Liver (tissue), 9 donors: ENCODE results near the gene ACADS. TPM values are rescaled to one million over a fixed set of nuclear protein-coding genes. Genes with fewer than 3 reads are reported as not detected.

Source experiments
- DNase-seq: peaks from one replicate; pipeline ENCODE4 v3.0.0-alpha.2; 2017; ENCODE audit warnings: low spot score
- H3K27ac ChIP-seq, 2 donors: one replicate each; pipeline ENCODE4 v1.7.0; 2013; ENCODE audit warnings: inconsistent platforms in 2 of 2, low read length in 2 of 2, control low read depth in 1 of 2, low read depth in 1 of 2, mild to moderate bottlenecking in 1 of 2
- H3K27me3 ChIP-seq, 4 donors: one replicate each; pipeline versions ENCODE4 v1.6.1 to v1.7.0; 2013; ENCODE audit warnings: low read length in 3 of 4, inconsistent platforms in 1 of 4, mild to moderate bottlenecking in 1 of 4, moderate library complexity in 1 of 4; ENCODE audit not compliant: control insufficient read depth in 4 of 4, insufficient read depth in 4 of 4
- H3K36me3 ChIP-seq, 4 donors: one replicate each; pipeline versions ENCODE4 v1.6.1 to v1.7.0; 2013; ENCODE audit warnings: low read length in 3 of 4, mild to moderate bottlenecking in 3 of 4, low read depth in 1 of 4, moderate library complexity in 1 of 4; ENCODE audit not compliant: control insufficient read depth in 4 of 4, insufficient read depth in 3 of 4
- H3K4me1 ChIP-seq, 4 donors: one replicate each; pipeline versions ENCODE4 v1.6.1 to v1.7.0; 2013; ENCODE audit warnings: low read length in 3 of 4, mild to moderate bottlenecking in 3 of 4, moderate library complexity in 1 of 4; ENCODE audit not compliant: control insufficient read depth in 4 of 4, insufficient read depth in 4 of 4
- H3K4me3 ChIP-seq, 3 donors: one replicate each; pipeline versions ENCODE4 v1.6.1 to v1.7.0; 2013; ENCODE audit warnings: low read length in 3 of 3, control low read depth in 1 of 3, low read depth in 1 of 3, mild to moderate bottlenecking in 1 of 3
- H3K9ac ChIP-seq, 2 donors: one replicate each; pipeline ENCODE4 v1.7.0; 2013; ENCODE audit warnings: low read length in 2 of 2, mild to moderate bottlenecking in 2 of 2, moderate library complexity in 2 of 2, control low read depth in 1 of 2, low read depth in 1 of 2
- H3K9me3 ChIP-seq, 4 donors: one replicate each; pipeline versions ENCODE4 v1.6.1 to v1.7.0; 2013; ENCODE audit warnings: low read length in 3 of 4; ENCODE audit not compliant: control insufficient read depth in 4 of 4
- CTCF ChIP-seq: fragments of 150-350 bp; IDR thresholded peaks from 2 replicates; pipeline ENCODE4 v1.5.1; 2017; ENCODE audit warnings: improper control_type of control experiment, low read depth, low read length; ENCODE audit not compliant: missing input control
- EGR1 ChIP-seq, 2 donors: IDR thresholded peaks; 2 replicates each; pipeline ENCODE4 v1.6.1; 2016 to 2018; ENCODE audit warnings: antibody characterized with exemption in 2 of 2, low read depth in 2 of 2
- FOXA1 ChIP-seq: IDR thresholded peaks from 2 replicates; pipeline ENCODE4 v1.6.1; 2016; ENCODE audit warnings: antibody characterized with exemption
- FOXA2 ChIP-seq: IDR thresholded peaks from 2 replicates; pipeline ENCODE4 v1.6.1; 2016; ENCODE audit warnings: antibody characterized with exemption
- GABPA ChIP-seq, 2 donors: IDR thresholded peaks in 1 of 2; conservative IDR thresholded peaks in 1 of 2; 2 replicates each; pipeline ENCODE4 v1.6.1; 2016; ENCODE audit warnings: antibody characterized with exemption in 2 of 2, mild to moderate bottlenecking in 1 of 2, moderate library complexity in 1 of 2
- HNF4A ChIP-seq, 2 donors: conservative IDR thresholded peaks; 2 replicates each; pipeline ENCODE4 v1.6.1; 2016; ENCODE audit warnings: antibody characterized with exemption in 2 of 2, mild to moderate bottlenecking in 2 of 2
- HNF4G ChIP-seq: IDR thresholded peaks from 2 replicates; pipeline ENCODE4 v1.6.1; 2016; ENCODE audit warnings: antibody characterized with exemption
- JUND ChIP-seq, 2 donors: IDR thresholded peaks; 2 replicates each; pipeline ENCODE4 v1.6.1; 2016; ENCODE audit warnings: antibody characterized with exemption in 2 of 2
- MAX ChIP-seq: IDR thresholded peaks from 2 replicates; pipeline ENCODE4 v1.6.1; 2016; ENCODE audit warnings: antibody characterized with exemption
- NR2F2 ChIP-seq: IDR thresholded peaks from 2 replicates; pipeline ENCODE4 v1.6.1; 2016; ENCODE audit warnings: antibody characterized with exemption
- RAD21 ChIP-seq, 2 donors: IDR thresholded peaks; 2 replicates each; pipeline ENCODE4 v1.6.1; 2016; ENCODE audit warnings: antibody characterized with exemption in 2 of 2, mild to moderate bottlenecking in 2 of 2
- RXRA ChIP-seq, 2 donors: IDR thresholded peaks; 2 replicates each; pipeline ENCODE4 v1.6.1; 2017 to 2018; ENCODE audit warnings: antibody characterized with exemption in 2 of 2, mild to moderate bottlenecking in 1 of 2
- SP1 ChIP-seq: IDR thresholded peaks from 2 replicates; pipeline ENCODE4 v1.6.1; 2018; ENCODE audit warnings: antibody characterized with exemption, mild to moderate bottlenecking
- TAF1 ChIP-seq: conservative IDR thresholded peaks from 2 replicates; pipeline ENCODE4 v1.6.1; 2016; ENCODE audit warnings: antibody characterized with exemption, mild to moderate bottlenecking
- YY1 ChIP-seq: IDR thresholded peaks from 2 replicates; pipeline ENCODE4 v1.6.1; 2016; ENCODE audit warnings: antibody characterized with exemption, mild to moderate bottlenecking
- WGBS: extraction: QIAGEN DNeasy Blood & Tissue Kit; methylation state at CpG from one replicate; pipeline ENCODE4 v1.1.7; 2013; 5-methylcytosine and 5-hydroxymethylcytosine counted together
- polyA plus RNA-seq, 2 donors: library from polyadenylated mRNA; stranded (reverse) in 1 of 2; unstranded in 1 of 2; fragments of 200-250 nt in 1 of 2; fragments of >200 nt in 1 of 2; fragmentation: Nextera tagmentation in 1 of 2; extraction: Ambion mirVana in 1 of 2; gene quantifications; one replicate each; pipeline versions ENCODE4 v1.2.1 to v1.2.3, GENCODE V29; 2013 to 2015
- total RNA-seq, 2 donors: library from RNA; depleted of rRNA; stranded (reverse); fragments of >200 nt; gene quantifications; one replicate each; pipeline ENCODE4 v1.2.3, GENCODE V29; 2014
- TF ChIP-seq, protein P1 (sequence below): IDR thresholded peaks from 2 replicates; pipeline ENCODE4 v1.6.1; 2016; ENCODE audit warnings: antibody characterized with exemption
- TF ChIP-seq, protein P2 (sequence below): IDR thresholded peaks from 2 replicates; pipeline ENCODE4 v1.6.1; 2016; ENCODE audit warnings: antibody characterized with exemption, mild to moderate bottlenecking
- TF ChIP-seq, protein P3 (sequence below): IDR thresholded peaks from 2 replicates; pipeline ENCODE4 v1.6.1; 2016; ENCODE audit warnings: antibody characterized with exemption
- donor health status: healthy.
- donor health status: healthy.
- donor health status: healthy.
- donor health status: healthy.
- donor health status: healthy.

Gene ACADS
- total and polyA plus RNA-seq, 4 donors = 54.2 to 162 (median 127) TPM

GRCh38 chr12:120680165-120680738, 45.4 kb upstream of the ACADS start:
- Histone ChIP-seq H3K9me3 (no peaks in the 10 kb centered on the region), H3K27me3 (no peaks in the 10 kb centered on the region), H3K9ac (no peak overlapping the region), H3K27ac (no peak overlapping the region), H3K36me3 (no peaks in the 10 kb centered on the region), H3K4me1 (no peaks in the 10 kb centered on the region), H3K4me3 (no peak overlapping the region)
- WGBS = 61% methylated on average over 5 of the region's 5 CpGs
- TF ChIP-seq EGR1 (IDR thresholded peaks at IDR 0.05; ENCODE audit: low read depth in 2 of 2) = no peak
- no peak for DNase-seq

DNA sequence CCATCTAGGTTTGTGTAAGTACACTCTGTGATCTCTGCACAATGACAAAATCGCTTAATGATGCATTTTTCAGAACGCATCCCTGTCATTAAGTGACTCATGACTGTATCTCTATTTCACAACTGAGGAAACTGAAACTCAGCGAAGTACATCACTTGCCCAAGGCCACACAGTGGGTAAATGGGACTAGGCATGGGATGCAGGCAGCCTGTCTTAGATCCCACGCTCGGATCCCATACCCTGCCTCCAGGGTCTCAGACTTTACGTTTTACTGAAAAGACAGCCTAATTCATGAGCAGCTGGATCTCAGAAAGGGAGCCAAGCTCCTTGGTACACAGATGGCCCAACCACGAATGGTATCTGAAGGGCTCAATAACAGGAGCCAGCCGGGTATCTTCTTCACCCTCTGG, 41.1 kb upstream of the ACADS start:
- Histone ChIP-seq H3K27ac (no peak overlapping the region), H3K36me3 (no peaks in the 10 kb centered on the region), H3K4me1 (peaks cover 2 to 23% (median 17%) of the 10 kb centered on the region in 4 donors), H3K27me3 (no peaks in the 10 kb centered on the region), H3K9ac (no peak overlapping the region), H3K9me3 (no peaks in the 10 kb centered on the region), H3K4me3 (no peak overlapping the region)
- 80% methylated on average over 8 of the region's 8 CpGs for WGBS
- TF ChIP-seq TAF1 = no peak
- no peak for TF ChIP-seq FOXA2
- no peak for TF ChIP-seq NR2F2
- TF ChIP-seq HNF4G = no peak
- no peak for TF ChIP-seq RXRA (IDR thresholded peaks at IDR 0.05)
- TF ChIP-seq JUND (IDR thresholded peaks at IDR 0.05) = no peak
- no peak for TF ChIP-seq GABPA (IDR thresholded peaks at IDR 0.05 in 1 of 2, conservative IDR thresholded peaks at IDR 0.05 in 1 of 2)
- no peak for TF ChIP-seq FOXA1
- no peak for TF ChIP-seq CTCF
- no peak for TF ChIP-seq EGR1 (IDR thresholded peaks at IDR 0.05; ENCODE audit: low read depth in 2 of 2)
- no peak for TF ChIP-seq MAX
- TF ChIP-seq, protein P1, sequence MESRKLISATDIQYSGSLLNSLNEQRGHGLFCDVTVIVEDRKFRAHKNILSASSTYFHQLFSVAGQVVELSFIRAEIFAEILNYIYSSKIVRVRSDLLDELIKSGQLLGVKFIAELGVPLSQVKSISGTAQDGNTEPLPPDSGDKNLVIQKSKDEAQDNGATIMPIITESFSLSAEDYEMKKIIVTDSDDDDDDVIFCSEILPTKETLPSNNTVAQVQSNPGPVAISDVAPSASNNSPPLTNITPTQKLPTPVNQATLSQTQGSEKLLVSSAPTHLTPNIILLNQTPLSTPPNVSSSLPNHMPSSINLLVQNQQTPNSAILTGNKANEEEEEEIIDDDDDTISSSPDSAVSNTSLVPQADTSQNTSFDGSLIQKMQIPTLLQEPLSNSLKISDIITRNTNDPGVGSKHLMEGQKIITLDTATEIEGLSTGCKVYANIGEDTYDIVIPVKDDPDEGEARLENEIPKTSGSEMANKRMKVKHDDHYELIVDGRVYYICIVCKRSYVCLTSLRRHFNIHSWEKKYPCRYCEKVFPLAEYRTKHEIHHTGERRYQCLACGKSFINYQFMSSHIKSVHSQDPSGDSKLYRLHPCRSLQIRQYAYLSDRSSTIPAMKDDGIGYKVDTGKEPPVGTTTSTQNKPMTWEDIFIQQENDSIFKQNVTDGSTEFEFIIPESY = no peak
- TF ChIP-seq YY1 = no peak
- TF ChIP-seq, protein P2, sequence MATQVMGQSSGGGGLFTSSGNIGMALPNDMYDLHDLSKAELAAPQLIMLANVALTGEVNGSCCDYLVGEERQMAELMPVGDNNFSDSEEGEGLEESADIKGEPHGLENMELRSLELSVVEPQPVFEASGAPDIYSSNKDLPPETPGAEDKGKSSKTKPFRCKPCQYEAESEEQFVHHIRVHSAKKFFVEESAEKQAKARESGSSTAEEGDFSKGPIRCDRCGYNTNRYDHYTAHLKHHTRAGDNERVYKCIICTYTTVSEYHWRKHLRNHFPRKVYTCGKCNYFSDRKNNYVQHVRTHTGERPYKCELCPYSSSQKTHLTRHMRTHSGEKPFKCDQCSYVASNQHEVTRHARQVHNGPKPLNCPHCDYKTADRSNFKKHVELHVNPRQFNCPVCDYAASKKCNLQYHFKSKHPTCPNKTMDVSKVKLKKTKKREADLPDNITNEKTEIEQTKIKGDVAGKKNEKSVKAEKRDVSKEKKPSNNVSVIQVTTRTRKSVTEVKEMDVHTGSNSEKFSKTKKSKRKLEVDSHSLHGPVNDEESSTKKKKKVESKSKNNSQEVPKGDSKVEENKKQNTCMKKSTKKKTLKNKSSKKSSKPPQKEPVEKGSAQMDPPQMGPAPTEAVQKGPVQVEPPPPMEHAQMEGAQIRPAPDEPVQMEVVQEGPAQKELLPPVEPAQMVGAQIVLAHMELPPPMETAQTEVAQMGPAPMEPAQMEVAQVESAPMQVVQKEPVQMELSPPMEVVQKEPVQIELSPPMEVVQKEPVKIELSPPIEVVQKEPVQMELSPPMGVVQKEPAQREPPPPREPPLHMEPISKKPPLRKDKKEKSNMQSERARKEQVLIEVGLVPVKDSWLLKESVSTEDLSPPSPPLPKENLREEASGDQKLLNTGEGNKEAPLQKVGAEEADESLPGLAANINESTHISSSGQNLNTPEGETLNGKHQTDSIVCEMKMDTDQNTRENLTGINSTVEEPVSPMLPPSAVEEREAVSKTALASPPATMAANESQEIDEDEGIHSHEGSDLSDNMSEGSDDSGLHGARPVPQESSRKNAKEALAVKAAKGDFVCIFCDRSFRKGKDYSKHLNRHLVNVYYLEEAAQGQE = no peak
- TF ChIP-seq, protein P3, sequence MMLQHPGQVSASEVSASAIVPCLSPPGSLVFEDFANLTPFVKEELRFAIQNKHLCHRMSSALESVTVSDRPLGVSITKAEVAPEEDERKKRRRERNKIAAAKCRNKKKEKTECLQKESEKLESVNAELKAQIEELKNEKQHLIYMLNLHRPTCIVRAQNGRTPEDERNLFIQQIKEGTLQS = no peak
- TF ChIP-seq SP1 = no peak
- TF ChIP-seq HNF4A (conservative IDR thresholded peaks at IDR 0.05) = no peak
- no peak for TF ChIP-seq RAD21 (IDR thresholded peaks at IDR 0.05)
- DNase-seq = no peak
